Parathyroid adenoma (tissue), 2 donors: Measurements from ENCODE around the gene APC2.
"Not testable (repeated sequence)": the region's sequence is repeated elsewhere in the genome, so short reads cannot be mapped to it uniquely, and the experiment has no call there.

Experiments
- H2AFZ ChIP-seq: fragments of 300-600 bp; sonication (generic); one replicate; pipeline ENCODE4 v1.7.0; 2017; ENCODE audit warnings: antibody characterized with exemption, mild to moderate bottlenecking
- H3K27ac ChIP-seq: fragments of 300-600 bp; sonication (generic); one replicate; pipeline ENCODE4 v1.7.0; 2017
- H3K27me3 ChIP-seq: fragments of 300-600 bp; sonication (generic); one replicate; pipeline ENCODE4 v1.7.0; 2017; ENCODE audit warnings: low read length; ENCODE audit not compliant: control insufficient read depth, insufficient read depth
- H3K36me3 ChIP-seq: fragments of 300-600 bp; sonication (generic); one replicate; pipeline ENCODE4 v1.7.0; 2017; ENCODE audit warnings: low read length; ENCODE audit not compliant: control insufficient read depth, insufficient read depth
- H3K4me1 ChIP-seq: fragments of 300-600 bp; sonication (generic); one replicate; pipeline ENCODE4 v1.7.0; 2017; ENCODE audit warnings: control low read depth
- H3K4me2 ChIP-seq: fragments of 300-600 bp; sonication (generic); one replicate; pipeline ENCODE4 v1.7.0; 2017; ENCODE audit warnings: low read length
- H3K4me3 ChIP-seq: fragments of 300-600 bp; sonication (generic); one replicate; pipeline ENCODE4 v1.7.0; 2017; ENCODE audit warnings: low read depth, low read length
- H3K79me2 ChIP-seq: fragments of 300-600 bp; sonication (generic); one replicate; pipeline ENCODE4 v1.7.0; 2017; ENCODE audit warnings: control low read depth
- H3K9ac ChIP-seq: fragments of 300-600 bp; sonication (generic); one replicate; pipeline ENCODE4 v1.7.0; 2017; ENCODE audit warnings: mild to moderate bottlenecking
- H3K9me3 ChIP-seq: fragments of 300-600 bp; sonication (generic); one replicate; pipeline ENCODE4 v1.7.0; 2017; ENCODE audit warnings: low read length; ENCODE audit not compliant: control insufficient read depth
- TF ChIP-seq, protein P1 (sequence below): fragments of 300-600 bp; sonication (generic); IDR thresholded peaks from one replicate; pipeline ENCODE4 v1.7.0; 2017; ENCODE audit warnings: antibody characterized with exemption, mild to moderate bottlenecking
- donor health status: primary hyperparathyroidism.

The APC2 gene

DNA sequence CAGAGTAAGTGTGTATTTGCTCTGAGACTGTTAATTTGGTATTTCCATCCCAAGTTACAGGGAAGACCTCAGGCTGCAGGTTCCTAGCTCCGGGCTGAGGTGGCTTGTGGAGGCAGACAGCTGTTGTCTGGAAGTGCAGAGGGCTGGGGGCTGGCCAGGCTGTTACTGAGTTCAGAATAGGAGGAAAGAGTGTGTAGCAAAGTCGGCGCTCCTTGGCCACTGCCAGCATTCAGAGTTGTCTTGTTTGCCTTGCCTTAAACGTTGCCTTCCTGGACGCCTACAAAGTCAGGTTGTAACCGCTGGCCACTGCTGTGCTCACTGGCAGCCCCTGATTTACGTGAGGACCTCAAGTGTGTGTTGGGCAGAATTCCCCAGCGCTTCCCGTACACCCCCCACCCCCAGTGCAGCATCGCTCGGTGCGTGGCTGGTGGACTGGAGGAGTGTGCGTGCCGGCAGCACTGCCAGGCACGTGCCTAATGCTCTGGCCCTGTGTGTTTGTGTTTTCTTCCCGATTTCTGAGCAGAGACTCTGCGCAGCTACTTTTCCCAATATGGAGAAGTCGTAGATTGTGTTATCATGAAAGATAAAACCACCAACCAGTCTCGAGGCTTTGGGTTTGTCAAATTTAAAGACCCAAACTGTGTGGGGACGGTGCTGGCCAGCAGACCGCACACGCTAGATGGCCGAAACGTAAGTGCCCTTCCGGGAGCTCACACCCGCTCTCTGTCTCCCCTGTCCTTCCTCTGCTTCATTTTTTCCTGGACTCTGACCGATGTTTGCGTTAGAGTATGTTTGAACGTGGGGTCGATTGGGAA, 32.0 kb upstream of the APC2 start:
- peaks cover 66% of the 10 kb centered on the region for H3K79me2 ChIP-seq
- no peaks in the 10 kb centered on the region for H3K9me3 ChIP-seq
- TF ChIP-seq, protein P1, sequence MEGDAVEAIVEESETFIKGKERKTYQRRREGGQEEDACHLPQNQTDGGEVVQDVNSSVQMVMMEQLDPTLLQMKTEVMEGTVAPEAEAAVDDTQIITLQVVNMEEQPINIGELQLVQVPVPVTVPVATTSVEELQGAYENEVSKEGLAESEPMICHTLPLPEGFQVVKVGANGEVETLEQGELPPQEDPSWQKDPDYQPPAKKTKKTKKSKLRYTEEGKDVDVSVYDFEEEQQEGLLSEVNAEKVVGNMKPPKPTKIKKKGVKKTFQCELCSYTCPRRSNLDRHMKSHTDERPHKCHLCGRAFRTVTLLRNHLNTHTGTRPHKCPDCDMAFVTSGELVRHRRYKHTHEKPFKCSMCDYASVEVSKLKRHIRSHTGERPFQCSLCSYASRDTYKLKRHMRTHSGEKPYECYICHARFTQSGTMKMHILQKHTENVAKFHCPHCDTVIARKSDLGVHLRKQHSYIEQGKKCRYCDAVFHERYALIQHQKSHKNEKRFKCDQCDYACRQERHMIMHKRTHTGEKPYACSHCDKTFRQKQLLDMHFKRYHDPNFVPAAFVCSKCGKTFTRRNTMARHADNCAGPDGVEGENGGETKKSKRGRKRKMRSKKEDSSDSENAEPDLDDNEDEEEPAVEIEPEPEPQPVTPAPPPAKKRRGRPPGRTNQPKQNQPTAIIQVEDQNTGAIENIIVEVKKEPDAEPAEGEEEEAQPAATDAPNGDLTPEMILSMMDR = no peak
- no peak overlapping the region for H3K9ac ChIP-seq
- H3K27ac ChIP-seq = no peak overlapping the region
- H3K4me3 ChIP-seq = no peak overlapping the region
- H3K27me3 ChIP-seq = no peaks in the 10 kb centered on the region
- no peak overlapping the region for H2AFZ ChIP-seq
- H3K4me2 ChIP-seq = no peak overlapping the region
- no peaks in the 10 kb centered on the region for H3K36me3 ChIP-seq
- H3K4me1 ChIP-seq = peaks cover 24% of the 10 kb centered on the region

DNA sequence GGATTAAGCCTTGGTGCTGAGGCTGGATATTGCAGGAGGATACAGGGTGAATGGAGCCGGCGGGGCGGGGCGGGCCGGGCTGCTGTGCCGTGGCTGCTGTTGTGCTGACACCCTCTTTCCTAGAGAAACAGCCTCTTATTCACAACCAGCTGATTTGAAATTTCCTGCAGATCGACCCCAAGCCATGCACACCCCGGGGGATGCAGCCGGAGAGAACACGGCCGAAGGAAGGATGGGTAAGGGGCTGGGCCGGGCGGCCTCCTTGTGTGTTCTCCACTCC, 31.5 kb upstream of the APC2 start:
- Histone ChIP-seq H3K4me2 (no peak overlapping the region), H3K27ac (no peak overlapping the region), H3K4me3 (no peak overlapping the region), H3K9ac (no peak overlapping the region), H3K27me3 (no peaks in the 10 kb centered on the region), H3K36me3 (no peaks in the 10 kb centered on the region), H3K9me3 (no peaks in the 10 kb centered on the region), H2AFZ (no peak overlapping the region), H3K4me1 (peaks cover 24% of the 10 kb centered on the region), H3K79me2 (peaks cover 67% of the 10 kb centered on the region)
- TF ChIP-seq, protein P1 = no peak

DNA sequence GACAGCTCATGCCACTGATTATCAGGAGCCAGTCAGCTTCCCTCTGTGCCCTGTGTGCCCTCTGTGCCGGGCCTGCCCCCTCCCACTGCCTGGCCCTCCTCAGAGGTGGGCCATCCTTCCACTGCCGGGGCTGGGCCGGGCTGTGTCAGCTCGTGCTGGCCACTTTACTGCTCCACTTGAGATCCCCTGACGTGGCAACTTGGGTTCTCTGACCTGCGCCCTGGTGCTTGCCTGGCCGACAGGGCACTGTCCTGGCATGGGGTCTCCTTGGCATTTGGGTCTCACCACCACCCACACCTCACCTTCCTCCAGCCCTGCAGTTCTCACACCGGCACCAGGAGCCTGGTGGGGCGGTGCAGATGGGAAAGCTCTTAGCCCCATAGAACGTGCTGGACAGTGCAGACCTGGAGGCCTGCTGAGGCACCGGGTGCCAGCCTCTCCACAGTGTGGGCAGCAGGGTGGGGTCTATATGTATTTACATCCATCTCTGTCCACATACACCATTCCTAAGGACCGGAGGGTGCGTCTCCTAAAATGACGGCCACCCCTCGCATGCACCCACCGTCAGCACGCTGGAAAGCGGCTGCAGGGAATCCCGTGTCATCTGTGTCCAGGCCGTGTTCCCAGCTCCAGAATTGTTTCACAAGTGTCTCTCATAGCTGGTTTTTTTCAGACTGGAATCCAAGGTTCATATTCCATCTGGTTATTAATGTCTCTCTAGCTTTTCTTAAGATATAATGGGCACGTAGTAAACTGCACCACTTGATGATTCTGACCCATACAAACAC, 30.8 kb upstream of the APC2 start:
- H2AFZ ChIP-seq = no peak overlapping the region
- no peak overlapping the region for H3K9ac ChIP-seq
- H3K9me3 ChIP-seq = no peaks in the 10 kb centered on the region
- H3K36me3 ChIP-seq = no peaks in the 10 kb centered on the region
- H3K4me2 ChIP-seq = no peak overlapping the region
- H3K27ac ChIP-seq = no peak overlapping the region
- H3K4me3 ChIP-seq = no peak overlapping the region
- H3K4me1 ChIP-seq = peaks cover 24% of the 10 kb centered on the region
- H3K79me2 ChIP-seq = peaks cover 66% of the 10 kb centered on the region
- H3K27me3 ChIP-seq = no peaks in the 10 kb centered on the region
- TF ChIP-seq, protein P1 = no peak

DNA sequence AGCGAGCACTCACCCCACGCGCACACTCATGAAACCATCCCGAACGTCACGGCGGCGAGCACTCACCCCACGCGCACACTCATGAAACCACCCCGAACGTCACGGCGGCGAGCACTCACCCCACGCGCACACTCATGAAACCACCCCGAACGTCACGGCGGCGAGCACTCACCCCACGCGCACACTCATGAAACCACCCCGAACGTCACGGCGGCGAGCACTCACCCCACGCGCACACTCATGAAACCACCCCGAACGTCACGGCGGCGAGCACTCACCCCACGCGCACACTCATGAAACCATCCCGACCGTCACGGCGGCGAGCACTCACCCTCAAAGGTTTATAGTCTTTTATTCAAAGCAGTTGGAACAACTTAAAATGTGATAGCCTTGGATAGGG, 29.8 kb upstream of the APC2 start:
- H3K36me3 ChIP-seq, H3K4me3 ChIP-seq, H3K27ac ChIP-seq, H2AFZ ChIP-seq, H3K4me2 ChIP-seq, H3K9me3 ChIP-seq, H3K9ac ChIP-seq, H3K27me3 ChIP-seq: not testable (repeated sequence)
- Histone ChIP-seq H3K4me1 (peaks cover 20% of the 10 kb centered on the region), H3K79me2 (peaks cover 69% of the 10 kb centered on the region)

DNA sequence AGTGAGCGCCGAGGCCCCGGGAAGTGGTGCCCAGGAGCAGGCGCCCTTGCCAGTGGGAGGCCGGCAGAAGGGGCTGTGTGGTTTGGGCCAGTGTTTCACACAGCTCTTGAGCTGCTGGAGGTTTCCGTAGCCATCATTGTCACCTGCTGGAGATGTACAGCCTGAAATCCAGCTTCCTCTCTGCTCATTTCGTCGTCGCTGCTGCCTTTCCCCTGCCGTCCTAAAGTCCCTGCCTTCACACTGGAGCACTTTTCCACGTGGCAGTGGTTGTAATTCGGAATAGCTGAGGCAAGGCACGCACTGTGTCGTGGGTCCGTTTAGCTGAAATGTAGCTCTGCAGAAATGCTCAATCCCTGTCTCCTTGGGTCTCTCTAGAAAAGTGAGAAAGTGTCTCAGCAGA, 29.3 kb upstream of the APC2 start:
- Histone ChIP-seq H3K4me3 (no peak overlapping the region), H3K9ac (no peak overlapping the region), H3K4me1 (peaks cover 16% of the 10 kb centered on the region), H3K9me3 (no peaks in the 10 kb centered on the region), H3K36me3 (no peaks in the 10 kb centered on the region), H3K79me2 (peaks cover 72% of the 10 kb centered on the region), H3K27me3 (no peaks in the 10 kb centered on the region), H3K4me2 (no peak overlapping the region), H3K27ac (no peak overlapping the region), H2AFZ (no peak overlapping the region)
- TF ChIP-seq, protein P1 = no peak
